HEK293T (cell line): ENCODE measurements around the gene KAT2B.

Experiments
- BHLHE40 ChIP-seq: fragments of 450-650 bp; IDR thresholded peaks from 2 replicates; pipeline ENCODE4 v1.6.1; 2016; ENCODE audit warnings: mild to moderate bottlenecking, moderate library complexity, borderline replicate concordance
- ELF4 ChIP-seq: fragments of 450-650 bp; IDR thresholded peaks from 2 replicates; pipeline ENCODE4 v1.6.1; 2017; ENCODE audit warnings: antibody characterized with exemption
- FOXM1 ChIP-seq: fragments of 450-650 bp; IDR thresholded peaks from 2 replicates; pipeline ENCODE4 v1.6.1; 2017; ENCODE audit warnings: mild to moderate bottlenecking, borderline replicate concordance
- LEF1 ChIP-seq: fragments of 450-650 bp; IDR thresholded peaks from 2 replicates; pipeline ENCODE4 v1.6.1; 2017; ENCODE audit warnings: mild to moderate bottlenecking, borderline replicate concordance
- NFRKB ChIP-seq: fragments of 450-650 bp; IDR thresholded peaks from 2 replicates; pipeline ENCODE4 v1.6.1; 2016; ENCODE audit warnings: mild to moderate bottlenecking, moderate library complexity
- SP1 ChIP-seq: fragments of 450-650 bp; IDR thresholded peaks from 2 replicates; pipeline ENCODE4 v1.6.1; 2017
- TARDBP ChIP-seq: fragments of 450-650 bp; IDR thresholded peaks from 2 replicates; pipeline ENCODE4 v1.6.1; 2016
- ZNF384 ChIP-seq: fragments of 450-650 bp; IDR thresholded peaks from 2 replicates; pipeline ENCODE4 v1.6.1; 2016

DNA sequence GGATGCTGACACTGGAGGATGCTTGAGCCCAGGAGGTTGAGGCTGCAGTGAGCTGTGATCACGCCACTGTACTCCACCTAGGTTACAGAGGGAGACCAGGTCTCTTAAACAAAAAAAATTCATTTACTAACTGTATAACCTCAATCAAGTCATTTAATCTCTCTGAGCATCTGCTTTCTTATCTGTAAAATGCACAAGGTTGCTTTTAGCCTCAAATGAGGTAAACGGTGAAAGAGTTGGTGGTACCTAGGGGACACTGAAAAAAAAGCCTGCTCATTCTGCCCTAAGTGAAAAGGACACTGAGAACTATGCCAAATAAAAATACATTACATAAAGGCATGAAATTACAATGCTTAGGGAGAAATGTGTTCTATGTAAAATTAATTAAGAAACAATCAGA is 31.6 kb upstream of the KAT2B start:
- TF ChIP-seq SP1 (no peak), ZNF384 (no peak), FOXM1 (no peak), LEF1 (no peak), BHLHE40 (no peak), TARDBP (no peak), NFRKB (no peak), ELF4 (no peak)
